Activated CD4-positive, alpha-beta T cell treated with anti-CD3 and anti-CD28 coated beads, Interleukin-2, amount 50 U/mL, for 4 hours (primary cell): ENCODE data around the gene TEX44.
"Not testable (repeated sequence)": the region's sequence is repeated elsewhere in the genome, so short reads cannot be mapped to it uniquely, and the experiment has no call there.

Source experiments
- DNase-seq, 2 experiments: peaks; one replicate each; pipeline ENCODE4 v3.0.0-alpha.2; 2020

The TEX44 gene

DNA sequence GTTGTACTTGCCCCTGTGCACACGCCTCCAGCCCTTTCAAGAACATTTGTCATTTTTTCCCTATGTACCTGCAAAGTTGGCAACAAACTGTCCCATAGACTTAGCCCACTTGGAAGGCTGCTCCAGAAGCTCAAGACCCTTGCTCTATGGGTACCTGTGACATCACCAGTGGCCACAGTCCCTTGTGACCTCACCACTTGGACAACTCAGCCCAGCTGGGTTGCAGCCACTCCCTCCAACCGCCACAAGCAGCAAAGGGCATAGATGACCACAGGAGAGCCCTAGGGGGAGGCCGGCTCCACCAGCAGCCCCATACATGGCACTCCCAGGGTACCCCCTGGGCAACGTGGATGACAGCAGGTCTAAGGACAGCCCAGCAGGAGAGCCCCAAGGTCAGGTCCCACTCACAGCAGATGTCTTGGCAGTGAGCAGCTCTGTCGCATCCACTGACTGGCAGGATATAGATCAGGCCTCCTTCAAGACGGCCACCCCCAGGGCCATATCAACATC, at the start of gene TEX44:
Gene TEX44 (plus strand): TSS at position 229 of the 510 bp plus-strand sequence. CDS start 88 bp downstream, at position 317.
- no peak for DNase-seq

DNA sequence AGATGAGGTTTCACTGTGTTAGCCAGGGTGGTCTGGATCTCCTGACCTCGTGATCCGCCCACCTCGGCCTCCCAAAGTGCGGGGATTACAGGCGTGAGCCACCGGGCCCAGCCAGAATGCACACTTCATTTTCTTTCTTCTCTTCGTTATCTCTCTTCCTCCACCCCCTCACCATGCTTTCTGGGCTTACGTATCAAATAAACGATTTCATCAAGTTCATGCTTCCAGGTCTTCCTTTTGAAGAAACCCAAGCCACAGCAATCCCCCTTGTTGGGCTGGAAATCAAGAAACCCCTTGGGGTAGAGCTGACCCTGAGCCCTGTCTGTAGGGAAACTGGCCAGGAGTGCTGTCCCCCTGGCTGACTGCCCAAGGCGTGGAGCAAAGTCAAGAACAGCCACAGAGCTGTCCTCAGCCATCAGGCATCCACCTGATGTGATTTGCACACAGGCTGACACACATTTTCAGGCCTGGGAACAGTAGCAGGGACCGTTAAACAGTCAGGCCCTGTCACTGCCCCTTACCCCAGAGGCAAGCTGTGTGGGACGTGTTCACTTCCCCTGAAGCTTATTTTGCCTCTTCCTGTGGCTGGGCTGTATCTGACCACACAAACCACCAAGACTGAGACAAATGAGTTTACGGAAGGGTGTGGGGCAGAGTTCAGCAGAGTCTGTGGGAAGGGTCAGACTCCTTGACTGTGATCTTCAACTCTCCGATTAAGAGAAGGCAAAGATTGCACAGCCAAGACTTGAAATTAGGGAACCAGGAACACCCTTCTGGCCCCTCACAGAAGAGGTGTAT, 47.4 kb upstream of the TEX44 start:
- peak in 1 of 2 experiments; percentile 9 for DNase-seq

GRCh38 chr2:231546014-231546715, 46.5 kb upstream of the TEX44 start:
- DNase-seq, result no peak

GRCh38 chr2:231547315-231548110, 45.2 kb upstream of the TEX44 start:
- DNase-seq, result no peak

GRCh38 chr2:231548752-231549151, 43.9 kb upstream of the TEX44 start:
- no peak for DNase-seq

DNA sequence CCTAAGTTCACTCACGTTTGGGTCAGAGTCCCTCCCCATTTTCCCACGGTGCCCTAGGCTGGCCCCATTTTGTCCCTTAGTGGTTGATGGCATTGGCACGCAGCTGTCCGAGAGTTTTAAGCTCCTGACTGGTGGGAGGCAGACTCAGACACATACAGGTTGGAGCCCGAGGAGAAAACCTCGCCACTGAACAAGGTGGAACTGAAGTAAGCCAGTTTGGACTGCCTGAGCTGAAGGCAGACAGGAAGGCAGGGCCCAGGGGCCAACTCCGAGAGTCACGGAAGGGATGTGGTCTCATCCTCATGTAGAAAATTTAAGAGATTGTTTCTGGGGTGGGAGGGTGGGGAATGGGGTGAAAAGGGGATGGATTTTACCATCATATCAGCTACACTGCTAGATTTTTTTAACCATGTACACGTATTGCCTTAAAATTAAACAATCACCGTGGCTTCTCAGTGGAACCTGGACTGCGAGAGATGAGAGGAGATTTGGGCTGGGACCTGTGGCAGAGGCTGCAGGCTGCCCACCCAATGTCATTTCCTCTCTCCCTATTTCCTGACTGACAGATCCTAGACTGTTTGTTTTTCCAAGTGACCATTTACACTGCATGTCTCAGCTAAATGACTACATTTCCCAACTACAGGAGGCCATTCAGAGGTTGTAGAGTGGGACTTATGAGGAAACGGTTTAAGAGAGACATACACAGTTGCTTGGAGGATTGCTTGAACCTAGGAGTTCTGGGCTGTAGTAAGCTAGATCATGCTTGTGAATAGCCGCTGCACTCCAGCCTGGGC, 43.0 kb upstream of the TEX44 start:
- no peak for DNase-seq

DNA sequence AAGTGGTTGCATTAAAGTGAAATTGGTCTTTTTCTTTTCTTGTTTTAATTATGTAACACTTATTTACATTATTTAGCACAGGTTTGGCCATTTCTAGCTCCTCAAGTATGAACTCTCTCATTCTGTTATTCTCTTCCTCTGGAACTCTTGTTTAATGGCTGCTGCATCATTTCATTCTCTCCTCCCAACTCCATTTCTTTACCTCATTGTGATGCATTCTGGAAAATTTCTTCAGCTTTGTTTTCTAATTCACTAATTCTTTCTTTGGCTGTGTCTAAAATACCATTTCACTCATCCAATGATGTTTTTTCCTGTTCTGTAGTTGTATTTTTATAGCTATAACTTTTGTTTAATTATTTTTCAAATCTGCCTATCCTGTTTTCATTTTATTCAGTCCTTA, 39.9 kb upstream of the TEX44 start:
- DNase-seq, result no peak

DNA sequence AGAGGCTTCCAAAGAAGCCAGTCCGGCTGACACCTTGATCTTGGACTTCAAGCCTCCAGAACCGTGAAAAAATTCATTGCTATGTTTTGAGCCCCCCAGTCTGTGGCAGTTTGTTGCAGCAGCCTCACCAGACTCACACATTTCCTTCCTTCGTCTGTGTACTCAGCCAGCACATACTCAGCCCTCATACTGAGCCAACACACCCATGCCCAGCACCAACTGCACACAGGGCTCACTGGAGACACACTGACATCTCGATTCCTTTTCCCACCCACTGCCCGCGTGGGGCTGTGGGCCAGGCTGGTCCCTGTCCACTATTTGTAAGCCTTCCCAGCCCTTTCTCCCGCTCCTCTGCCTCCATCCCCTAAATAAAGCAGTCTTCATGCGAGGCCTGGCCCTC, 38.3 kb upstream of the TEX44 start:
- no peak for DNase-seq

- peak in 1 of 2 experiments; percentile 12 for DNase-seq
Observed at GRCh38 chr2:231554748-231555545, 37.7 kb upstream of the TEX44 start.

GRCh38 chr2:231556496-231556895, 36.2 kb upstream of the TEX44 start:
- DNase-seq, result not testable (repeated sequence)

DNA sequence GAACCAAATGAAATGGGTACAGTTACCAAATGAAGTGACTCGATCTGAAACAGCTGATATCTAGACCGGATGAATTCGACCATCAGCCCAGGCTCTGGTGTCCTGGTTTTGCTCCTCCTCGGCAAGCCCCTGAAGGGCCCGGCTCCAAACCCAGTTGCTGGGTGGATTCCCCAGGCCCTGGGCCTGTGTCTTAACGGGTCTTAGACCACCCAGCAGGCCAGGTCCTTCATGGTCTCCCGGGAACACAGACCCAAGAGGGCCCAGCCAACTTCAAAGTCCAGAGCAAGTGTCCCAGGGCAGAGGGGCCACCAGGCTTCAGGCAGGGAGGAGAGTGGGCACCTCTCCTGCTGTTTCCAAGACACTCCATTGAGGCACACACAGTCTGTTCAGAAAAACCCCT, 35.7 kb upstream of the TEX44 start:
- no peak for DNase-seq

GRCh38 chr2:231557571-231558217, 35.0 kb upstream of the TEX44 start:
- DNase-seq, result peak; percentile 35 to 42

GRCh38 chr2:231563378-231563961, 29.2 kb upstream of the TEX44 start:
- DNase-seq, result no peak

DNA sequence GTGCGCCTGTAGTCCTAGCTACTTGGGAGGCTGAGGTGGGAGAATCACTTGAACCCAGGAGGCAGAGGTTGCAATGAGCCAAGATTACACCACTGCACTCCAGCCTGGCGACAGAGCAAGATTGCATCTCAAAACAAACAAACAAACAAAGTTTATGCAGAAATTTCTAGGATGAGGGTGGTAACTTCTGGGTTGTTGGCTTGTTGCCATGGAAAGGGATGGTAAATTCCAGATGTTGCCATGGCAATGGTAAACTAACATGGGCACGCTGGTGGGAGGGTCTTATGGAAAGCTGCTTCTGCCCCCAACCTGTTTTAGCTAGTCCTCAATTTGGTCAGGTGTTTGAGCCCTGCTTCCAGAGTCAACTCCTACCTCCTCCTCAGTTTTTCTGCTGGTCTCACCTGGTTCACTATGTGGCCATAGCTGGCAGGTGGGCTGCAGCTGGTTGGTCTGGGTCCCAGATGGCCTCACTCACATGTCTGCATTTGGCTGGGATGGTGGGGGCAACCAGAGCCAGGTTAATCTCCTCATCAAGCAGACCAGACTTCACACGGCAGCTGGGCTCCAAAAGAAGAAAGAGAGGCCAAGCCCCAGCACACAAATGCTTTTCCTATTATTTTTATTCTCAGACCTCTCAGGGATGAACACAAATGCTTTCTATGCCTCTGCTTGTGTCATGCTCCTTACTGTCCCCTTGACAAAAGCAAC, 26.6 kb upstream of the TEX44 start:
- no peak for DNase-seq

DNA sequence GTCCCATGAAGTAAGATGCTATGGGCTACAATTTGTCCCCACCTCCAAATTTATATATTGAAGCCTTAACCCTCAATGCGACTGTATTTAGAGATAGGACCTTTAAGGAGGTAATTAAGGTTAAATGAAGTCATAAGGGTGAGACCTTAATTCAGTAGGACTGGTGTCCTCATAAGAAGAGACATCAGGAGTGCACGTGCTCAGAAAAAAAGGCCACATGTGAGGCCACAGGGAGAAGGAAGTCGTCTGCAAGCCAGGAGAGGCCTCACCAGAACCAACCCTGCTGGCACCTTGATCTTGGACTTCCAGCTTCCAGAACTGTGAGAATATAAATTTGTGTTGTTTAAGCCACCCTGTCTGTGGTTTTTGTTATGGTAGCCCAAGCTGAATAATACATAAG, 25.5 kb upstream of the TEX44 start:
- no peak for DNase-seq

DNA sequence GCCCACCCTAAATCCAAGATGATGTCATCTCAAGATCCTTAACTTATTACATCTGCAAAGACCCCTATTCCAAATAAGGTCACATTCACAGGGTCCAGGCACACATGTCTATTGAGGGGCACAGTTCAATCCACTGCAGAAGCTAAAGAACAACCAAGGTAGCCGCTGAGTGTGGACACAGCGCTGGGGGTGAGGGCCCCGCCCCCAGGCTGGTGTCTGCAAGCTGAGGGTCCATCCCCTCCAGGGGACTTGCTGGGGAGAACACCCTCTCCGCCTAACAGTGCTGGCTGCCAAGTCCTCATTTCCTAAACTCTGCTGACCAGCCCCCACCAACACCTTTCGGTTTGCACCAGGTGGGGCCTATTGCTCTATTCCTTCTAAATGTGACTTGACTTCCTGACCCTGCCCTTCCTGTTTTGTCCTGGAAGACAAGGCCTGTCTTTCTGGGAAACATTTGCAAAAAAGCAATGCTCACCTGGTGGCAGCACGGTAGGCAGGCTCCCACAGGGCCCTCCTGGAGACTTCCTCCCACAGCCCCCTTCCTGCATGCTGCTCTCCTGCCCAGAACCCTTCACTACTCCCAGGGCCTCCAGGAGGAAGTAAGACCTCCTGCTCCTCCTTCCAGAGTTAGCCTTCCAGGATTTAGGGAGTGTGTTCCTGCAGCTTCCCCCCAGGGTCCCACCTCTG, 24.4 kb upstream of the TEX44 start:
- DNase-seq, result no peak

DNA sequence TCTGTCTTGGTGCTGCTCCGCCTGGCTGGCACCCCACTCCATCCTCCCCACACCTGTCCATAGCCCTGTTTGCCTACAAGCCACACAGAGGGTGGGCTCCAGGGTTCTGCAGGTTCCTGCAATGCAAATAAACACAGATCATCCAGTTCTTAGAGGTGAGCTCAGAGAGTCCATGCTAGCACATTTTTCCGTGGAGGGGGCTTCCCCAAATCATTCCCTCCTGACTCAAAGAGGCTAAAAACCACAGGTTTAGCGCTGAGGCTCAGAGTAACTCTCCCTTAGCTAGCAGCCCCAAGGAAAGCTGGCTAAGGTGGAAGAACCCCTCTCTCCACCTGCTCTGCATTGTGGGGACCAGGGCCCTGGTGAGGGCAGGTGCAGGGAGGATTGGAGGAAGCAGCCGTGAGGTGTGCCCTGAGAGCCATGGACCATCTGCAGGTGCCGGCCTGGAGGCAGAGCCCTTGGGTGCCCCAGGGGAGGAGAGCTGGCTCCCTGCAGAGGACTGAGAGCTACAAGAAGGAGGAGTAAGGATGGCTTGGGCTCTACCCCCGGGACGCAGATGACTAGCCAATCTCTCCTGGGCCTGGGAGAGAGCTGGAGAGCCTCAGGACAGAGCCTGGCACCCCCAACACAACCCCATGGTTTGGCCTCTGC, 23.8 kb upstream of the TEX44 start:
- no peak for DNase-seq

- not testable (repeated sequence) for DNase-seq
Observed at GRCh38 chr2:231570915-231571314, 21.7 kb upstream of the TEX44 start.
